GM18520 (cell line): ENCODE measurements around the gene GABRB3.

Experiments used
- ATAC-seq: cut with Tn5 transposase; IDR thresholded peaks from one replicate; pipeline ENCODE4 v1.9.1; 2021; ENCODE audit not compliant: unreplicated experiment

Gene GABRB3

GRCh38 chr15:26632500-26632899, 140.4 kb downstream of the GABRB3 start:
- ATAC-seq = no peak

GRCh38 chr15:26631894-26632293, 141.0 kb downstream of the GABRB3 start:
- ATAC-seq = no peak

- no peak for ATAC-seq
Observed at GRCh38 chr15:26630857-26631256, 142.0 kb downstream of the GABRB3 start.

- no peak for ATAC-seq
Observed at GRCh38 chr15:26628879-26629529, 143.9 kb downstream of the GABRB3 start.

- ATAC-seq = no peak
Observed at GRCh38 chr15:26628071-26628470, 144.8 kb downstream of the GABRB3 start.

GRCh38 chr15:26624128-26624527, 148.7 kb downstream of the GABRB3 start:
- no peak for ATAC-seq

GRCh38 chr15:26623071-26623470, 149.8 kb downstream of the GABRB3 start:
- no peak for ATAC-seq

GRCh38 chr15:26621816-26622215, 151.1 kb downstream of the GABRB3 start:
- ATAC-seq = no peak

GRCh38 chr15:26620528-26621458, 152.1 kb downstream of the GABRB3 start:
- no peak for ATAC-seq

- ATAC-seq = no peak
Observed at GRCh38 chr15:26615927-26616302, 157.0 kb downstream of the GABRB3 start.

- ATAC-seq = no peak
Observed at GRCh38 chr15:26615188-26615926, 157.5 kb downstream of the GABRB3 start.

GRCh38 chr15:26614734-26615133, 158.1 kb downstream of the GABRB3 start:
- ATAC-seq = no peak

- ATAC-seq = no peak
Observed at GRCh38 chr15:26598704-26599103, 174.2 kb downstream of the GABRB3 start.

GRCh38 chr15:26595611-26596010, 177.3 kb downstream of the GABRB3 start:
- ATAC-seq = no peak

GRCh38 chr15:26590676-26591075, 182.2 kb downstream of the GABRB3 start:
- no peak for ATAC-seq

- no peak for ATAC-seq
Observed at GRCh38 chr15:26582840-26583239, 190.0 kb downstream of the GABRB3 start.

GRCh38 chr15:26580943-26581342, 191.9 kb downstream of the GABRB3 start:
- no peak for ATAC-seq

- ATAC-seq = no peak
Observed at GRCh38 chr15:26572602-26573350, 200.1 kb downstream of the GABRB3 start.

GRCh38 chr15:26571346-26571745, 201.5 kb downstream of the GABRB3 start:
- no peak for ATAC-seq

GRCh38 chr15:26565542-26565941, 207.3 kb downstream of the GABRB3 start:
- ATAC-seq = no peak

GRCh38 chr15:26564361-26564760, 208.5 kb downstream of the GABRB3 start:
- ATAC-seq = no peak
